Erythroblast (primary cell): Measurements from ENCODE around the gene JKAMP.

ENCODE experiments used
- DNase-seq, 2 experiments: peaks; one replicate each; lab custom pipeline; 2025; lab: John Stamatoyannopoulos, UW
- GATA1 ChIP-seq: IDR thresholded peaks from 2 replicates; pipeline ENCODE4 v1.6.1; 2011; ENCODE audit warnings: low read depth, mild to moderate bottlenecking, control low read depth, low read length, moderate library complexity
- POLR2A ChIP-seq: IDR thresholded peaks from 2 replicates; pipeline ENCODE4 v1.6.1; 2011; ENCODE audit warnings: mild to moderate bottlenecking, low read length

Gene JKAMP

GRCh38 chr14:59503256-59503655 lies 18.9 kb downstream of the JKAMP start:
- no peak for TF ChIP-seq POLR2A
- no peak for TF ChIP-seq GATA1
- DNase-seq: no peak

DNA sequence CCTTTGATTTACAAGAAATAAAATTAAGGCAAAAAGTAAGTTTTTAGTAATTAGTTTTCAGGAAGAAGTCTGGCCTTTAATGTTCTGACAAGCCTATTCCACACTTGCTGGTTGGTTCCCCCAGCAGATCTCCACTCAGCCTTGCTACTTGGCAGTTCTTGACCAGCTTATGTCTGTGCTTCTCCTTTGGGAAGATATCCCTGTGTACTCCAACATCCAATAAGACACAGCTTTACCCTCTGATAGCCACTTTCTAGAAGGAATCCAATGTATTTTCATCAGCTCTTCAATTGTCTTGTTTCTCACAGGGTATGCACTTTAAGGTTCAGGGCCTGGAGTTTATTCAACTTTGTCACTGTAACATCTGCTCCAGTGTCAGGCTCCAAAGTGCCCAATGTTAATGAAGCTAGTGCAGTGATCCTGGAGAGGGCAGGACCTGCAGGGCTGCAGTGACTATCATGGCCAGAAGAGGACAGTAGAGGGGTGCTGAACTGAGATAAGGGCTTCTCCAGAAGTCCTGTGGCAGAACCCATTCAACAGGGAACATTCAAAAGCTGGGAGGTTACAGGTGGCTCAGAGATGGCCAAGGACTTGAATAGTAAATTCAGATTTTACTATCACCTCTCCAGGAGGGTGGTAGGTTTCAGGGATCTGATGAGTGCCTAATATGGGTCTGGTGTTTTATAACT lies 22.9 kb downstream of the JKAMP start:
- no peak for TF ChIP-seq POLR2A
- peak; percentile 26 for TF ChIP-seq GATA1
- DNase-seq: peak; percentile 72 to 82

DNA sequence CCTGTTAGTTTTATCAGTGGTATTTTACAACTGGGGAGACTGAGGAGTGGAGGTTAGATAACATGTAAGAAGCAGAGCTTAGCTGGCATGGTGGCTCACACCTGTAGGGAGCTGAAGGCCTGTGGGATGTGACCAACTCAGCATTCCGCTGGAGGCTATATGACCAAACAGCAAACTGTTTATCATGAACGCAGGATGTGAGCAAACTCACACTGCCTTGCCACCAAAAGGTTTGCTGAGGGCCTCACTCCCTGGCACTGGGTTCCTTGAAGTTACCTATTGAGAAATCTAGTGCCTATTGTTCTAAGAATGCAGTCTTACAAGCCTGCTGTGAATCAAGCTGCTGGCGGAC lies 23.4 kb downstream of the JKAMP start:
- TF ChIP-seq POLR2A (no peak), GATA1 (no peak)
- no peak for DNase-seq

- TF ChIP-seq POLR2A (no peak), GATA1 (no peak)
- DNase-seq: no peak
Observed at GRCh38 chr14:59509101-59509500, 24.8 kb downstream of the JKAMP start.

- DNase-seq: no peak
- no peak for TF ChIP-seq GATA1
- no peak for TF ChIP-seq POLR2A
Observed at GRCh38 chr14:59510001-59510400, 25.7 kb downstream of the JKAMP start.

DNA sequence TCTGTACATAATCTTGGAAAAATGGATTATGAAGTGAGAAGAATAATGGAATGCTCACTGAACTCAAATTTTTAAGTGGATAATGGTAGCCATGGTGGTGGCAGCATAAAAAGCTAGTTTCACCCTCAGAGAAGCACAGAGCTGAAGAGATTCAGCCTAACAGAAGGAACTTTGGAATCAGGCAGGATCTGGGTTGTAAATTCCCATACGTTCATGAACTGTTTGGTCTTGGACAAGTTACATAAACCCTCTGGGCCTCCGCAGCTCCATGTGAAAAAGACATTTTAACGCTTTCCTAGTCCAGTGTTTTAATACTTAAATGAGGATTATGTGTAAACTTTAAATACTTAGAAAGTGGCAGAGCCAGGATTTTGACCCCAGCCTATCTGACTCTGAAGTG lies 26.6 kb downstream of the JKAMP start:
- no peak for TF ChIP-seq POLR2A
- TF ChIP-seq GATA1: no peak
- DNase-seq: no peak

DNA sequence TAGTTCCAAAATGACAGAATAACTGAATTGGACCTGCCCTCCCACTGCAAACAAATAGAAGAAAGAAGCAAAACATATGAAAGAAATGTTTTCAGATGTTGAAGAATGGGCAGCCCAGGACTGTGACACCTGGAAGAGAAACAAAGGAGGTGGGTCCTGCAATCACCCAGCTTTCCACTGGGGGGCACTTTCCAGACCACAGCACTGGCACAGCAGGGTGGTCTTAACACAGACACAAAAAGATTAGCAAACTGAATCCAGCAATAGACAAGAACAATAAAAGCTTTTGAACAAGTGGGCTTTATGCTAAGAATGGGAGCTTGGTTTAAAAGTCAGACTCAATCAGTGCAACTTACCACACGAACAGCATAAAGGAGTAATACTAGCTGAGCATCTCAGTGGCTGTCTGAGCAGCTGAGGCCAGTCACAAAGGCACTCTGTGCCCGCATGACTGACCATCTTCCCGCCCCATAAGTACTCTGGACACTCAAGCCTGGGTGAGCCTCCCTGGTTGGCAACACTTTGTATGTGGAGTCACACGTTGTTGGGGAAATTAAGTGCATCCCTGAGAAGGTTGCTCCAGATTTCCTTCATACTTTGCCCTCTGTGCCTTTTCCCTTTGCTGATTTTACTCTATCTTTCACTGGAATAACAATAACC lies 27.7 kb downstream of the JKAMP start:
- DNase-seq: peak; percentile 7 to 19
- TF ChIP-seq GATA1 (no peak), POLR2A (no peak)

DNA sequence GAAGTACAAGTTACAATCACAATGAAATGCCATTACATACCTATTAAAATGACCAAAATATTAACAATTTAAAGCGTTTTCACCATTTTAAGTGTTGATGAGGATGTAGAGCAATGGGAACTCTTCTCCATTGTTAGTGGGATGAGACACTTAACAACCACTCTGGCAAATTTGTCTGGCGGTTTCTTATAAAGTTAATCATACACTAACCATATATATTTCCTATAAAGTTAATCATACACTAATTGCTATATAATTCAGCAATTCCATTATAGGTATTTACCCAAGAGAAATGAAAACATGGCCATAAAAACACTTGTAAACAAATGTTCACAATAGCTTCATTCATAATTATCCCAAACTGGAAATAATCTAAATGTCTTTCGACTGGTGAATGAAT lies 35.9 kb downstream of the JKAMP start:
- TF ChIP-seq GATA1 (no peak), POLR2A (no peak)
- no peak for DNase-seq

GRCh38 chr14:59529189-59529588 lies 44.9 kb downstream of the JKAMP start:
- TF ChIP-seq POLR2A (no peak), GATA1 (no peak)
- DNase-seq: no peak

DNA sequence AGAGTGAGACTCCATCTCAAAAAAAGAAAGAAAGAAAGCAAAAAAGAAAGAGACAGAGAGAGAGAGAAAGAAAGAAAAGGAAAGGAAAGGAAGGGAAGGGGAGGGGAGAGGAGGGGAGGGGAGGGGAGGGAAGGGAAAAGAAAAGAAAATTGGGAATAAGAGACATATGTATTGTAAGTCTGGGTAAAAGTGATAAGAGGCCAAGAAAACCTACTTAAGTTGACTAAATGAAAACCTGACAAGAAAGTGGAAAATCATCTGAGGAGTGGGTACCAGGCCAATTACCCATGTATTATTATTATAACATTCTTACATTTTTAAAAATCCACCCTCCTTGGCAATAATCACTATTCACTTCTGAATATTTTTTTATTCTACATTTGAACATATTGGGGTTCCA lies 46.0 kb downstream of the JKAMP start:
- no peak for DNase-seq
- no peak for TF ChIP-seq POLR2A
- TF ChIP-seq GATA1: no peak

DNA sequence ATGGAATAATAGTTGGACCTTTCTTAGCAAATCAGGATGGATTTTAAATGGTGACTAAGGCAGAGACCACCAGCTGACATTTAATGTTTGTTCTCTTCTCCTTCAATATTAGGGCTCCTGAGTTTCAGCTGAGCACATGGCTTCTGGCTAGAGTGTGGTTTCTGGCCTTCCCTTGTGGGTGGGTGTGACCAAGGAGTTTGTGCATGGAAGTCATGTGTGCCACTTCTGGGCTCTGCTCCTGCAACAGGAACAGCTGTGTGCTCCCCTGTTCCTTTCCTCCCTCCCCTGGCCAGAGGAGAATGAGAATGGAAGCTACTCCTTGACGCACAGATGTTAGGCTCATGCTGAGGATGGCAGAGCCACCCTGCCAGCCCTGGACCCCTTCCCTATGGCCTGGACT lies 48.1 kb downstream of the JKAMP start:
- DNase-seq: no peak
- no peak for TF ChIP-seq GATA1
- TF ChIP-seq POLR2A: no peak

GRCh38 chr14:59534361-59534987 lies 50.2 kb downstream of the JKAMP start:
- no peak for DNase-seq
- TF ChIP-seq GATA1 (no peak), POLR2A (no peak)

GRCh38 chr14:59537476-59537875 lies 53.2 kb downstream of the JKAMP start:
- no peak for DNase-seq
- no peak for TF ChIP-seq POLR2A

DNA sequence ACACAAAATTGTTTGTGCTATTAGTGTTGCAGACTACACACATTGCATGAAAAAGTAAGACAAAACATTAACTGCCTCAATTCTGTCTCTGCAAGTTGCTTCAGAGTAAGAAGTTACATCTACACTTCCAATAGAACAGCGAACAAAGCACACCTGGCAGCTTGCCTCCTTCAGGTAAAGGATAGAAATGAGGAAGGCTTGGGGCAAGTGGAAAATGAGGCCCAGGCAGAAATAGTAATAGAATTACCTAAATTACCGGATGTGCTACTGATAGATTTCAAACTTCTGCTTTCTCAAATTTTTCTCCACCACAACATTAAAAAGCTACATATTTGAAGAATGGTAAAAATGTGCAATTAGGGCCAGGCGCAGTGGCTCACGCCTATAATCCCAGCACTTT lies 54.6 kb downstream of the JKAMP start:
- no peak for DNase-seq
- TF ChIP-seq GATA1 (no peak), POLR2A (no peak)

DNA sequence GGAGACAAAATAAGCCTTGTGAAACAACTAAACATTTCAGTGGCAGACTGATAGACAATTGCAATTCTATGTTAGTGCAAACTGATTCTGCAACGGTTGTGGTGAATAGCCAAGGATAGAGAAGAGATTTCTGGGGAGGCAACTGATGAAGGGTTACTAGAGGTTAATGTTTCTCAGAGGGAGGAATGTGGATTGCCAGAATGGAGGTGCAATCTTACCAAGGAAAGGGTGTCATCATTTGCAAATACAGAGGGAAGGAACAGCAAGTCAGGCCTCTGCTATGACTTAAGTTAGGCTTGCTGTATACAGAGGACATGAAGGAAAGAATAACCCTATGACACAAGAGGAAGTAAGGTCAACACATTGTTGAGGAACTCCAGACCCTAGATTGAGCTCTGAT lies 56.5 kb downstream of the JKAMP start:
- no peak for DNase-seq
- no peak for TF ChIP-seq POLR2A
- no peak for TF ChIP-seq GATA1
